Panc1 (cell line): Measurements from ENCODE around the gene TIGD6. TPM values are rescaled to one million over a fixed set of nuclear protein-coding genes. Genes with fewer than 3 reads are reported as not detected.

ENCODE experiments used
- ATAC-seq: fragments of 200-7000 bp; cut with Tn5 transposase; 2 replicates; pipeline ENCODE4 v1.9.1; 2020; ENCODE audit warnings: mild to moderate bottlenecking, moderate library complexity
- BruUV-seq: library from RNA; stranded (reverse); fragments of 400-500 nt; replicated peaks from 2 replicates; lab custom pipeline; 2021; lab: Mats Ljungman, UMichigan
- CTCF ChIA-PET: fragments of 300-600 bp; sonication (Branson Sonifier 250); formaldehyde crosslinking; loops from one replicate; lab custom pipeline; 2022; ENCODE audit warnings: antibody characterized with exemption; lab: Charles Lee
- POLR2A ChIA-PET: fragments of 300-600 bp; sonication (Branson Sonifier 250); formaldehyde crosslinking; loops from one replicate; lab custom pipeline; 2022; ENCODE audit warnings: antibody characterized with exemption; lab: Charles Lee
- DNase-seq: peaks from one replicate; pipeline ENCODE4 v3.0.0-alpha.2; 2010; ENCODE audit warnings: low read depth, low spot score
- H3K27ac ChIP-seq: 2 replicates; pipeline ENCODE4 v1.5.1; 2011; ENCODE audit warnings: mild to moderate bottlenecking, low read length, inconsistent platforms
- H3K27me3 ChIP-seq: fragments of 200-500 bp; sonication (Bioruptor generic); 2 replicates; pipeline ENCODE4 v1.6.0; 2014; ENCODE audit warnings: low read length, inconsistent platforms; ENCODE audit not compliant: control insufficient read depth, insufficient read depth
- H3K36me3 ChIP-seq: fragments of 200-500 bp; sonication (Bioruptor generic); 2 replicates; pipeline ENCODE4 v1.5.1; 2014; ENCODE audit warnings: inconsistent platforms, mild to moderate bottlenecking, low read length, moderate library complexity; ENCODE audit not compliant: control insufficient read depth, insufficient read depth
- H3K4me1 ChIP-seq: 2 replicates; pipeline ENCODE4 v1.5.1; 2011; ENCODE audit warnings: inconsistent platforms, mild to moderate bottlenecking, low read length, moderate library complexity; ENCODE audit not compliant: control insufficient read depth, insufficient read depth
- H3K4me3 ChIP-seq, 2 experiments: 2 replicates each; pipeline ENCODE4 v1.5.1; 2011 to 2012; ENCODE audit warnings: low read depth in 2 of 2, low read length in 2 of 2, mild to moderate bottlenecking in 2 of 2, inconsistent platforms in 1 of 2, moderate library complexity in 1 of 2
- H3K9me3 ChIP-seq: fragments of 200-500 bp; sonication (Bioruptor generic); 2 replicates; pipeline ENCODE4 v1.5.1; 2014; ENCODE audit warnings: low read depth, mild to moderate bottlenecking, inconsistent platforms, low read length, moderate library complexity; ENCODE audit not compliant: control insufficient read depth, insufficient read depth
- POLR2AphosphoS5 ChIP-seq: IDR thresholded peaks from 2 replicates; pipeline ENCODE4 v1.6.1; 2012; ENCODE audit warnings: mild to moderate bottlenecking, low read depth, low read length, moderate library complexity
- SIN3A ChIP-seq: IDR thresholded peaks from 2 replicates; pipeline ENCODE4 v1.6.1; 2012; ENCODE audit warnings: low read depth, mild to moderate bottlenecking, low read length, moderate library complexity, borderline replicate concordance; ENCODE audit not compliant: insufficient read depth
- TCF7L2 ChIP-seq: IDR thresholded peaks from 2 replicates; pipeline ENCODE4 v1.6.1; 2011; ENCODE audit warnings: mild to moderate bottlenecking, low read depth, low read length, inconsistent platforms
- in situ Hi-C: cut with HindIII; loops from 2 replicates; pipeline ENCODE4 v1.10.0; 2016; ENCODE audit warnings: low sequenced_read_pairs, low pct_unique_long_range_greater_than_20kb
- intact Hi-C: fragments of 100-400 bp; cut with micrococcal nuclease; formaldehyde crosslinking; loops from one replicate; pipeline ENCODE4 v1.10.0; 2022; ENCODE audit not compliant: unreplicated experiment
- total RNA-seq: library from RNA; stranded (reverse); gene quantifications from one replicate; pipeline ENCODE4 v1.2.1, GENCODE V29; 2021; ENCODE audit not compliant: unreplicated experiment
- TF ChIP-seq, protein P1 (sequence below), 2 experiments: IDR thresholded peaks; 2 replicates each; pipeline ENCODE4 v1.6.1; 2011 to 2012; ENCODE audit warnings: low read depth in 2 of 2, control low read depth in 1 of 2, low read length in 1 of 2, mild to moderate bottlenecking in 1 of 2, moderate library complexity in 1 of 2; ENCODE audit not compliant: insufficient read depth in 1 of 2
- TF ChIP-seq, protein P2 (sequence below): fragments of 450-650 bp; IDR thresholded peaks from 2 replicates; pipeline ENCODE4 v1.5.1; 2017; ENCODE audit warnings: mild to moderate bottlenecking

Gene TIGD6
- total RNA-seq, 1 experiment from 2014 or later = 7.1 TPM

DNA sequence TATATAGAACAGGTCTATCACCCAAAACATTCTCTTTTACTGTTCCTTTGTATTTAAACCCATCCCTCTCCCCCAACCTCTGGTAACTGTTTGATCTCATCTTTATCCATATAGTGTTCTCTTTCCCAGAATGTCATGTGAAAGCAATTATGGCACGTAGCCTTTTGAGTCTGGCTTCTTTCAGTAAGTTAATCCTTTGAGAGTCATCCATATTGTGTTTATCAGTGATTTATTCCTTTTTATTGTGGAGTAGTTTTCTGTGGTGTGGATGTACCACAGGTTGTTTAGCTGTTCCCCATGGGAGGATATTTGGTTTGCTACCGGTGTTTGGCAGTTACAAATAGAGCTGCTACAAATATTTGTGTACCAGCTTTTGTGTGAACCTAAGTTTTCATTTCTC lies 38.1 kb upstream of the TIGD6 start:
- no peak for DNase-seq
- TF ChIP-seq, protein P1, sequence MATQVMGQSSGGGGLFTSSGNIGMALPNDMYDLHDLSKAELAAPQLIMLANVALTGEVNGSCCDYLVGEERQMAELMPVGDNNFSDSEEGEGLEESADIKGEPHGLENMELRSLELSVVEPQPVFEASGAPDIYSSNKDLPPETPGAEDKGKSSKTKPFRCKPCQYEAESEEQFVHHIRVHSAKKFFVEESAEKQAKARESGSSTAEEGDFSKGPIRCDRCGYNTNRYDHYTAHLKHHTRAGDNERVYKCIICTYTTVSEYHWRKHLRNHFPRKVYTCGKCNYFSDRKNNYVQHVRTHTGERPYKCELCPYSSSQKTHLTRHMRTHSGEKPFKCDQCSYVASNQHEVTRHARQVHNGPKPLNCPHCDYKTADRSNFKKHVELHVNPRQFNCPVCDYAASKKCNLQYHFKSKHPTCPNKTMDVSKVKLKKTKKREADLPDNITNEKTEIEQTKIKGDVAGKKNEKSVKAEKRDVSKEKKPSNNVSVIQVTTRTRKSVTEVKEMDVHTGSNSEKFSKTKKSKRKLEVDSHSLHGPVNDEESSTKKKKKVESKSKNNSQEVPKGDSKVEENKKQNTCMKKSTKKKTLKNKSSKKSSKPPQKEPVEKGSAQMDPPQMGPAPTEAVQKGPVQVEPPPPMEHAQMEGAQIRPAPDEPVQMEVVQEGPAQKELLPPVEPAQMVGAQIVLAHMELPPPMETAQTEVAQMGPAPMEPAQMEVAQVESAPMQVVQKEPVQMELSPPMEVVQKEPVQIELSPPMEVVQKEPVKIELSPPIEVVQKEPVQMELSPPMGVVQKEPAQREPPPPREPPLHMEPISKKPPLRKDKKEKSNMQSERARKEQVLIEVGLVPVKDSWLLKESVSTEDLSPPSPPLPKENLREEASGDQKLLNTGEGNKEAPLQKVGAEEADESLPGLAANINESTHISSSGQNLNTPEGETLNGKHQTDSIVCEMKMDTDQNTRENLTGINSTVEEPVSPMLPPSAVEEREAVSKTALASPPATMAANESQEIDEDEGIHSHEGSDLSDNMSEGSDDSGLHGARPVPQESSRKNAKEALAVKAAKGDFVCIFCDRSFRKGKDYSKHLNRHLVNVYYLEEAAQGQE (IDR thresholded peaks at IDR 0.05; ENCODE audit: insufficient read depth in 1 of 2, low read depth in 2 of 2, low read length in 1 of 2) = no peak
- TF ChIP-seq, protein P2, sequence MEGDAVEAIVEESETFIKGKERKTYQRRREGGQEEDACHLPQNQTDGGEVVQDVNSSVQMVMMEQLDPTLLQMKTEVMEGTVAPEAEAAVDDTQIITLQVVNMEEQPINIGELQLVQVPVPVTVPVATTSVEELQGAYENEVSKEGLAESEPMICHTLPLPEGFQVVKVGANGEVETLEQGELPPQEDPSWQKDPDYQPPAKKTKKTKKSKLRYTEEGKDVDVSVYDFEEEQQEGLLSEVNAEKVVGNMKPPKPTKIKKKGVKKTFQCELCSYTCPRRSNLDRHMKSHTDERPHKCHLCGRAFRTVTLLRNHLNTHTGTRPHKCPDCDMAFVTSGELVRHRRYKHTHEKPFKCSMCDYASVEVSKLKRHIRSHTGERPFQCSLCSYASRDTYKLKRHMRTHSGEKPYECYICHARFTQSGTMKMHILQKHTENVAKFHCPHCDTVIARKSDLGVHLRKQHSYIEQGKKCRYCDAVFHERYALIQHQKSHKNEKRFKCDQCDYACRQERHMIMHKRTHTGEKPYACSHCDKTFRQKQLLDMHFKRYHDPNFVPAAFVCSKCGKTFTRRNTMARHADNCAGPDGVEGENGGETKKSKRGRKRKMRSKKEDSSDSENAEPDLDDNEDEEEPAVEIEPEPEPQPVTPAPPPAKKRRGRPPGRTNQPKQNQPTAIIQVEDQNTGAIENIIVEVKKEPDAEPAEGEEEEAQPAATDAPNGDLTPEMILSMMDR = no peak
- TF ChIP-seq SIN3A = no peak
- TF ChIP-seq TCF7L2 = no peak
- no peak for TF ChIP-seq POLR2AphosphoS5
- no TSS peak for BruUV-seq
- no peaks in the 10 kb centered on the region for H3K9me3 ChIP-seq
- H3K27ac ChIP-seq = no peak overlapping the region
- no peak overlapping the region for H3K4me3 ChIP-seq
- intact Hi-C loops (no loop called here), in situ Hi-C loops (no loop called here)
- ATAC-seq = no peak
- peaks cover 61% of the 10 kb centered on the region for H3K36me3 ChIP-seq
- no peaks in the 10 kb centered on the region for H3K4me1 ChIP-seq
- POLR2A ChIA-PET = no interaction called here
- H3K27me3 ChIP-seq = no peaks in the 10 kb centered on the region
- CTCF ChIA-PET = no interaction called here

DNA sequence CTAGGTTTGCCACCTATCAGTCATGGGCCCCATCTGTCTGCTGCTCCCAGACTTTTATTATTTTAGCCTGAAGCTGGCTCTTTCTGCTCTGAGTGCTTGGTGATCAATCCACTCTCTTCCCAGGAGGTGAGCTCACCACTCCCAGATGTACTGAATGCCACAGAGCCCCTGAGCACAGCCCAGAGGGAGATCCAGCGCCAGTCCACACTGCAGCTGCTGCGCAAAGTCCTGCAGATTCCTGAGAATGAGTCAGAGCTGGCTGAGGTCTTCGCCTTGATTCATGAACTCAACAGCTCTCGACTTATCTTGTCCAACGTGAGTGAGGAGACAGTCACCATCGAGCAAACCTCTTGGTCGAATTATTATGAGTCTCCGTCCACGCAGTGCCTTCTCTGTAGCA lies 36.1 kb upstream of the TIGD6 start:
- no peak for ATAC-seq
- ChIA-PET CTCF (no interaction called here), POLR2A (no interaction called here)
- H3K27ac ChIP-seq = no peak overlapping the region
- H3K4me1 ChIP-seq = no peaks in the 10 kb centered on the region
- no peak for DNase-seq
- no peaks in the 10 kb centered on the region for H3K9me3 ChIP-seq
- H3K36me3 ChIP-seq = peaks cover 61% of the 10 kb centered on the region
- no TSS peak for BruUV-seq
- no peak overlapping the region for H3K4me3 ChIP-seq
- in situ Hi-C loops = no loop called here
- H3K27me3 ChIP-seq = no peaks in the 10 kb centered on the region
- TF ChIP-seq POLR2AphosphoS5 = no peak
- TF ChIP-seq SIN3A = no peak
- TF ChIP-seq, protein P1 (IDR thresholded peaks at IDR 0.05; ENCODE audit: insufficient read depth in 1 of 2, low read depth in 2 of 2, low read length in 1 of 2) = no peak
- no peak for TF ChIP-seq TCF7L2
- TF ChIP-seq, protein P2 = no peak
- intact Hi-C loops = no loop called here
